GM12874 (cell line): ENCODE results near the gene HHATL.

ENCODE experiments used
- CTCF ChIP-seq: IDR thresholded peaks from 2 replicates; pipeline ENCODE4 v1.5.1; 2011; ENCODE audit warnings: low read depth, mild to moderate bottlenecking, control low read depth, low read length, moderate library complexity; ENCODE audit not compliant: insufficient read depth

HHATL gene

GRCh38 chr3:42746455-42747450, 44.2 kb upstream of the HHATL start:
- TF ChIP-seq CTCF, result no peak

DNA sequence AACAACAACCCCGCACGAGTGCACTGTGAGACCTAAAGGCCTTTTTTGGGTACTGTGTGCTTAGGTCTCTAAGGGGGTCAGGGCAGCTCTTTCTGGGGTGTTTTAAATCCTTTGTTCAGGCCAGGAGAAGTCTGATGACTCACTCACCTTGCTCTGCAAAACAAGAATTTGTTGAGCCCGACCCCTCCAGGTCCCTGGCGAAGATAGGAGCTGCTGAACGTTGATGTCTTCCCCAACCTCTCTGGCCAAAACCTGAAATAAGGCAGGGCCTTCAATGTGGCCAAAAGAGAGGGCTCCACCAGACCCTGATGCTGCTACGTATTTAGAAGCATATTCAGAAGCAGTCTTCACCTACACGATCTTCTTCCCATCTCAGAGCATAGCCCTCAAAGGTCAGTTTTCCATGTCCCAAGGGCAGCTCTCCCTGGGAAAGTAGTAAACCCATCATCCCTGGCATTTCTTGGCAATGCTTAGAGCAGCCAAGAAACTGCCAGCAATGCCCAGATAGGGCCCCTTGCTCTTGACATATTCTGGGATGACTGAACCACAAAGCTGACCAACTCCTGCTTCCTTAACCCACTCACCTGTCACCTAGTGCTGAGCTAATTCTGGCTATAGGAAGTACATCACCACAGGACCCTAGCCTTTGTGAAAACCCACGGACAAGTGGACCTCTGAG, 43.3 kb upstream of the HHATL start:
- TF ChIP-seq CTCF, result no peak

DNA sequence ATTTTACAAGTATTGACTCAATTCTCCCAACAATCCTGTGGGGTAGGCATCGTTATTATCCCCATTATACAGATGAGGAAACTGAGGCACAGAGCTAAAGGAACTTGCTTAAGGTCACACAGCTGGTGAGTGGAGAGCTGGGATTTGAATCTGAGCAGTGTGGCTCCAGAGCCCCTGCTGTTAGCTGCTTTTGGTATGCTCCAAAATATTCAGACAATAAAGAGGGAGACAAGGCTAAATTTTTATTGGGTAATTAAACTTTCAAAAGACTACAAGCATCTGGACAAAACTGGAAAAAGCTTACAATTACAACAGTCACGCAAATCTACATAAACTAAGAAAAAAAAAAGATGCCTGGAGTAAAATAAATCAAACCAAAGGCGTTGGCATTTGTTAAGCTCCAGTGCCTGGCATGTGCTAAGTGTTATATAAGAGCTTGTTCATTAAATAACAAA, 42.7 kb upstream of the HHATL start:
- no peak for TF ChIP-seq CTCF

- TF ChIP-seq CTCF, result no peak
Observed at GRCh38 chr3:42743204-42743995, 40.8 kb upstream of the HHATL start.

DNA sequence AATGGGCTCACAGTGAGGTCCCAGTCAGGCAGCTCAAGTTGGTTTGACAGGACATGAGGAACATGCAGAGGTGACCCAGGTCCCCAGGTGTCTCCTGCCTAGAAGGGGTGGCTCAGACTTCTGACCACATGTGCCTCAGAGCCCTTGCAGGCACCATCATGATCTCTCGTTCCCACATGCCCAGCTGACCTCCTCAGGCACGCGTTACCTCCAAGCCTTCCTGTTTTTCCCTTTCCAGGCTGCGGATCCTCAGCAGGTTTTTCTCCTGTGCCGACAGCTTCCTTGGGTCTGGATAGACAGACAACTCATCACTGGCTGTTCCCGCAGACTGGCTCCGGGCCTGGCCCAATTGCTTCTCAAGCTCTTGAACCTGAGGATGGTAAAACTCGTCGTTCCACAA, 40.1 kb upstream of the HHATL start:
- TF ChIP-seq CTCF, result no peak

- no peak for TF ChIP-seq CTCF
Observed at GRCh38 chr3:42742259-42742658, 39.7 kb upstream of the HHATL start.

- TF ChIP-seq CTCF, result no peak
Observed at GRCh38 chr3:42741796-42742195, 39.2 kb upstream of the HHATL start.
